HG03558 (cell line): ENCODE data around the gene ZSWIM9.

ENCODE experiments used
- ATAC-seq: cut with Tn5 transposase; IDR thresholded peaks from one replicate; pipeline ENCODE4 v1.9.1; 2021; ENCODE audit warnings: moderate number of reproducible peaks; ENCODE audit not compliant: unreplicated experiment; ENCODE audit errors: extremely low read depth

Gene ZSWIM9

GRCh38 chr19:48169939-48170803 lies at the start of gene ZSWIM9, which contains the start of gene LIG1:
Gene ZSWIM9, plus strand, starts transcription at chr19:48170680. Its CDS starts 1,123 bp downstream, at chr19:48171803.
Gene LIG1, minus strand, starts transcription at chr19:48170344. Its CDS starts 4,778 bp downstream, at chr19:48165566.
- ATAC-seq: no peak

GRCh38 chr19:48121066-48121465 lies 49.4 kb upstream of the ZSWIM9 start:
- no peak for ATAC-seq

- ATAC-seq: no peak
Measured at GRCh38 chr19:48121909-48122371, 48.5 kb upstream of the ZSWIM9 start.

DNA sequence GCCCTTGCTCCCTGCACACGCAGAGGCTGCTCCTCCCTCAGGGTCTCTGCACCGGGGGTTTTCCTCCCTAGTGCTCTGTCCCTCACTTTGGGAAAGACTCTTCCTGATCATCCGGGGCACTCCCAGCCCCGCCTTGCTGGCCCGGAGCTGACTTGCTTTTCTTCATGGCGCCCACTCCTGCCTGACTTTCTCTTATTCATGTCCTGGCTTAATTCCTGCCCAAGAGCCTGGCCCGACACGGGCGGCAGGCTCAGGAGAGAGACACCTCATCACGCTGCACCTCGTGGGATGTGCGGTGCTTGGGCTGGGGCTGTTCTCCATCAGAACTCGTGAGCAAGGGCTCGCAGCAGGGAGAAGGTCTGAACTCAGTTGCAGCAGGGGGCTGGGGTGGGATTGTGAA lies 48.1 kb upstream of the ZSWIM9 start:
- ATAC-seq: no peak

GRCh38 chr19:48123907-48124651 lies 46.4 kb upstream of the ZSWIM9 start:
- ATAC-seq: no peak

DNA sequence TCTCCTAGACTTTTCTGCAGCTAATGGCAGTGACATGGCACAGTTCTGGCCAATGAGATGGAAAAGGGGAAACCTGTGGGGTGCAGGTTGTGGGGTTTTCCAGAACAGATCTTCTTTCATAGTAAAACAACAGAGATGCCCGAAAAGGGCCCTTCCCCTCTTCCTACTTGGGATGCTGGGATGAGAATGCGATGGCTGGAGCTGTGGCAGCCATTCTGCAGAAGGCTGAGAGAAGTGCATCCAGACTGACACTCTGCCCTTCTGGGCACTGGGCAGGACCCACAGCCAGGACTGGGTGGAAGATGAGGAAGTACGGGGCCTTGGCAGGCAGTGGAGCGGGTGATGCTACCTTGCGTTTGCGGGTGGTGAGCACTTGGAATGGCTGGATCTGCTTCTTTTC lies 42.9 kb upstream of the ZSWIM9 start:
- no peak for ATAC-seq

GRCh38 chr19:48133094-48133493 lies 37.4 kb upstream of the ZSWIM9 start:
- no peak for ATAC-seq

GRCh38 chr19:48135411-48135810 lies 35.1 kb upstream of the ZSWIM9 start:
- no peak for ATAC-seq

DNA sequence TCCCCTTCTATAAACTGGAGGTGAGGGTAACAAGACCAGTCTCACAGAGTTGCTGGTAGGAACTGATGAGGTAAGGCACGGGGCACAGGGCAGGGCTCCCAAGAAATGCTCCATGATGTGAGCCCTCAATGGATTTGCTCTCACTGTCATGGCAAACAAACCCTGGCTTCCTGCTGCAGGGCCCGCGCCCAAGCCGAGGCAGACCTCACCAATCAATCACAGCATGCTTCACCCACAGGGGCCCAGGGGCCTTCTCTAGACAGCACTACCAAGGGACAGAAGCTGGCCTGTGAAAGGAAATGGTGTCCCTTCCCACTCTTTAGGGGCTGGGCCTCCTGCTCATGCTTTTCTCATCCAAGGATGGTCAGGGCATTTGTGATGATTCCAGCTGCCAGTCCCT lies 33.9 kb upstream of the ZSWIM9 start:
- no peak for ATAC-seq

- ATAC-seq: no peak
Measured at GRCh38 chr19:48137411-48137810, 33.1 kb upstream of the ZSWIM9 start.

GRCh38 chr19:48139053-48139452 lies 31.4 kb upstream of the ZSWIM9 start:
- no peak for ATAC-seq

DNA sequence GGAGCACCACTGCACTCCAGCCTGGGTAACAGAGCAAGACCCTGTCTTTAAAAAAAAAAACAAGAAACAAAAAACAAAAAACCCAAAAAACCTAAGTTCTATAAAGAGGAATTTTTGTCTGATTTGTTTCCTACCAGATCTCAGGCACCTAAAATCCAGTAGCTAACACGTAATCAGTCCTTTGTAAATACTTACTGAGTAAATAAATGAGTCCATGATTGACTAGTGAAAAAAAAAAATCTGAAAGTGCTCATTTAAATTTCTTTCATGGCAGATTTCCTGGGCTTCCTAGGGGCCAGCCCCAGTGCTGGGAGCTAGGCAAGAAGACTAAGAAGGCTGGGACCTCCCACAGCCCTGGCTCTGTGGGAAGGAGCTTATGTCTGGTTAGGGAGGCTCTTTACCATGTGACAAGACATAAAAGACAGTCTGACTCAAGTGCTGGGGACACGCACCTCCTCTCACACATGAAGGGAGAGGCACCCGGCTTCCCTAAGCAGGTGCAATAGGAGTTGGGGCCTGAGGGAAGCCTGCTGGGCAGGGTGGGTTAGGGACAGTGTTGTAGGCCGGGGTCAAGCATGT lies 22.8 kb upstream of the ZSWIM9 start:
- no peak for ATAC-seq

DNA sequence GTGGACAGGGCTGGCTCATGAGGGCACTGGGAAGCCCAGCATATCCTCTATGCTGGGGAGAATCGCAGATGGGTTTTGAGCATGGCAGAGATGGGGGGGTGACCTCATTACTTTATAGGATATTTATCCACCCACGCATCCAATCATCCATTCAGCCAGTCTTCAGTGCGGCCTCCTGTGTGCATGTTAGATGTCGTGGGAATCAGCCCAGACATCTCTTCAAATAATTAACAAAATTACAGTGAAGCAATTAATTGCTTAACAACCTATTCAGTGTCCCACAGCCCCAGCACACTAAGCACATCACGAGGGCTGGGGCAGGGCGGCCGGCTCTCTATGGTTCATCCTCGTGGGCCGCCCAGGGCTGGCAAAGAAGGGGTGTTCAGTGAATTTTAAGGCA lies 21.9 kb upstream of the ZSWIM9 start:
- no peak for ATAC-seq

DNA sequence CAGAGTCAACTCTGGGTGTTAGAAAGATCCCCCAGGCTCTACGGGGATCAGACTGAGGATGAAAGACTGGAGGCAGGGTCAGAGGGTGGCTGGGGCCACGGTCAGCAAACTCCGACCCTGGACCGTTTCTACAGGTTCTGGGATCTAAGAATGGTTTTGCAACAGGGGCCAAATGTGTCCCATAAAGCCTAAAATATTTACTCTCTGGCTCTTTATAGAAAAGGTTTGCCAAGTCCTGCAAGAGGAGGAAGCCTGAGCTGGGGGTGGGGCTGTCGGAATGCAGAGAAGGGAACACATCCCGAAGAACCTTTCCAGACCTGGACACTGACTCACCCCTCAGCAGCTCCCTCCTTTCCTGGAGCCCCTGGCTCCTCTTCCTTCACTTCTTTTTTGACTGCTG lies 21.1 kb upstream of the ZSWIM9 start:
- ATAC-seq: no peak

- ATAC-seq: no peak
Measured at GRCh38 chr19:48152551-48152950, 17.9 kb upstream of the ZSWIM9 start.

- ATAC-seq: no peak
Measured at GRCh38 chr19:48154003-48154402, 16.5 kb upstream of the ZSWIM9 start.

DNA sequence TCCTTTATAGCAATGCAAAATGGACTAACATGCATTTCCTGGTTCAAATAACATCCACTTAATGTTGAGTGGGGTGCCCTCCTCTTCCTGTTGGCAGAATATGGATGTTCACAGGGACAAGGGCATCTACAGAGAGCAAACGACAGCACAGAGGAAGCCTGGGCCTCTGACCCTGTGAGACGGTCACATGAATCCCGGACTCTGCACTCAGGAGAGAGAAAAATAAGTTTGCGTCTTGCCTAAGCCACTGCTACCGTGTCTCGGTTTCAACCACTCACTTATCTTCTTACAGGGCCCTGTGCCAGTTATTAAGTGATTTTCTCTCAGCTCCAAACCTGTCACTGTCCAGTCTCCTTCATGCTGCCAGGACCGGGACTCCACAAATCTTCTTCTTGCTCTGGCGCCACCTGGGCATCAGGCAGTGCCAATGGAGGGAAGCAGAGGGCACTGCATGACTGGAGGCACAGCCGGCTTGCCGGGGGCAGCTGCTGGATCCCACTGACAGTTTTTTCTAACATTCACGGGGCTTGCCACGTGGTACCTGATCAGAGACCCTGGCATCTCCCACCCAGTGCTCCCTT lies 12.2 kb upstream of the ZSWIM9 start:
- no peak for ATAC-seq

DNA sequence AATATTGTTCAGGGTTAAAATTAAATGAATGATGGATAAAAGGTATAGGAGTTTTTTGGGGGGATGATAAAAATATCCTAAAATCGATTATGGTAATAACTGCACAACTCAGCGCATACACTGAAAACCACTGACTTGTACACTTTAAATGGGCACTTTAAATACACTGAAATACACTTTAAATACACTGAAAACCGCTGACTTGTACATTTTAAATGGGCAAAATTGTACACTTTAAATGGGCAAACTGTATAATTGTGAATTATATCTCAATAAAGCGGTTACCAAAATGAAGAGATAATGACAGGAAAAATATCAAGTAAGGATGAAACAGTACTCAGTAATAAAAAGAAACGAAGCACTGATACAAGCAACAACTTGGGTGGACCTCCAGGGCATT lies 1.8 kb upstream of the ZSWIM9 start:
- no peak for ATAC-seq

DNA sequence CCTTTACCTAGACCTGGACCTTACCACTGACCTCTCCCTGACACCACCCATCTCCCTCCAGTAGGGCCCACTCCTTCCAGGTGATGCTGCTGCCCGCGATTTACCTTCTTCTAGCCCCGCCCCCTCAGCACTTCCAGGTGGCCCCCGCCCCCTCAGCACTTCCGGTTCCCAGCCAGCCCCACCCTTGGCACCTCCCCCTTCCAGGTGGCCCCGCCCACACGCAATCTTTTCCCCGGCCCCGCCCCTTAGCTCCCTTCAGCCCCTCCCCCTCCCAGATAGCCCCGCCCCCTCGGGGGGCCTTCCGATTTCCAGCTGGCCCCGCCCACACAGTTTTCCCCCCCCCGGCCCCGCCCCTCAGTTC lies 922 bp upstream of the ZSWIM9 start:
- ATAC-seq: no peak

- ATAC-seq: no peak
Measured at GRCh38 chr19:48170817-48171347, 402 bp downstream of the ZSWIM9 start.
